EL (cell line): ENCODE measurements around the gene TMEM140.

Experiments used
- DNase-seq: peaks from one replicate; pipeline ENCODE4 v3.0.0-alpha.2; 2016

Gene TMEM140

GRCh38 chr7:135195968-135196629, 48.2 kb downstream of the TMEM140 start:
- DNase-seq: no peak

- no peak for DNase-seq
Observed at GRCh38 chr7:135197343-135197742, 49.5 kb downstream of the TMEM140 start.

DNA sequence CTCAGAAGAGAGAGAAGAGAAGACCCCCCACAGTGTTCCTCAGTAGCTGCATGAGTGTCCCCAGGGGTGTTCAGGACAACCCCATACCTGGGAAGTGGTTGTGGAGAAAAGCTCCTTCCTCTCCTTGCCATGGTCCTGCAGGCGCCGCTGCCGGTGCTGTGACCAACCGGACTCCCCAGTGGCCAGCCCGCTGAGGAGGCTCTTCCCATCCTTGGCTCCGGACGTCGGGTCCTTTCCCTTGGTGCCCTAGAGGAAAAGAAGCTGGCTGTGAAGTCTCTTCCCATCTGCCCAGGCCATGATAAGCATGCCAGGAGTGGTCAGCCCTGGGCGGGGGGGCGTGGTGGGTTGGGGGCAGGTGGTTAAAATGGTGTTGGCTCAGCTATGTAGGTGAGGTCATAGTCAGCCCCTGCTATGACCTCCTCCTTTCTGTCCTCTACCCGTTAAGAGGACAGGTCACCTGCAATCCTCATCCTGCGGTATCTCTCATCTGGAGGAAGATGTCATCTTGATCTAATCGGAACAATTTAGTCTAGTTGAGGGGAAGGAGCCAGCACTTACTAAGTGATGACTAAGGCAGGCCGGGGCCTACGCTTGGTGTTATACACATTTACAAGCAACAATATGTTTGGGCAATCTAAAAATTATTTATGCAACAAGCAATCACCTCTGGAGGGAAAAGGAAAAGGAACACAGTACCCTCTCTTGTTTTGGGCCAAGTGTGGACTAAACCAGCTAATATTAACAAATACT, 50.2 kb downstream of the TMEM140 start:
- peak; percentile 66 for DNase-seq

GRCh38 chr7:135199439-135199838, 51.6 kb downstream of the TMEM140 start:
- DNase-seq: no peak

DNA sequence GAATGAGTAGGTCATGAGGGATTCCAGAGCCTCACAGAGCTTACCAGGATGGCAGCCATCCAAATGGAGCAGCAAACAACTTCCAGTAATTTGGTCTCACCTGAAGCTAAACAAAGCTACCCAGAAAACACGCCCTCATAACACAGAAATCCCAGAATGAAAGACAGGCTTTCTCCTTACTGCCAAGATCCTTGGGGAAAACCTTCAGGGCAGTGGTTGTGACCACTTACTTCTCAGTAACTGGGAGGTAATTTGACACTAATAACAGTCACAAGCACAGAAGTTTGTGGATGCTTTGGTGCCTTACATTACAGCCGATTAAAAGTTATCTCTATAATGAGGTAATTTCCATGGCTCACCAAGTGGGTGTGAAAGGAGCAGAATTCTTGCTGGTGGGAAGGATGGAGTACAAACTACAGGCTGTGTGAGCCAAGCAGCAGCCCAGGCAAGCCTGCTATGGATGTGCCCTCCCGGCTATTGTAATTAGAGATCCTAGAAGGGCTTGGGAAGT, 53.0 kb downstream of the TMEM140 start:
- no peak for DNase-seq

DNA sequence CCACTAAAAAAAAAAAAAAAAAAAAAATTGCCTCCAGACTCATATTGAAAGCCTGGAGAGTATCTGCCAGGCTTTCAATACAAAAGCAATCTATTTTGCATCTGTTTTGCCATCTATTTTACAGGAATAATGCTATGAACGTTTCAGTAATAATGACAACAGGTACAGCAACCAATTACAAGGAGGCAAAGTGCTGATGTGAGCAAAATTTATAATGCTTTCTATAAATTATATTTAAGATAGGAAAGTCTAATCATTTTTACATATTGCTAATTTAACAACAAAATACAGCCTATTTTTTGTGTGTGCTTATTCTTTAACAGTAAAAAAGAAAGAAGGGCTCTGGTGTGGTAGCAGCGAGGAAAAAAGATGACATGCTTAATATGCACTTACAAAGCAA, 53.5 kb downstream of the TMEM140 start:
- DNase-seq: no peak

DNA sequence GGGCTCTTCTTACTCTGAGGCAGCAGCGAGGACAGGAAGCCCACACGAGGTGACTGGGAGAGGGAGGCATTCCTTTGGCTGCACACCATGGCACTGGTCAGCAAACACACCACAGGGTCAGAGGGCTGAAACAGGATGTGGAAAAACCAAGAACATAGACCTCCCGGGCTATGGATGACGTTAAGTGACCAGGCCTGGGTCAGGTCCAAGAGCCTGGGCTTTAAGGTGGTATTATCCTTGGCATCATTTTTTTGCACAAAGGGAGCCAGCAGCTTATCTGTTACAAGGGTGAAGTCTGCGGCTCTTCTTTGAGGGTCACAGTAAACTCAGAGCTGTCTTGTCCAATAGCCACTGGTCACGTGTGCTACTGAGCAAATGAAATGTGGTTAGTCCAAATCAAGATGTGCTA, 56.5 kb downstream of the TMEM140 start:
- DNase-seq: peak; percentile 95

DNA sequence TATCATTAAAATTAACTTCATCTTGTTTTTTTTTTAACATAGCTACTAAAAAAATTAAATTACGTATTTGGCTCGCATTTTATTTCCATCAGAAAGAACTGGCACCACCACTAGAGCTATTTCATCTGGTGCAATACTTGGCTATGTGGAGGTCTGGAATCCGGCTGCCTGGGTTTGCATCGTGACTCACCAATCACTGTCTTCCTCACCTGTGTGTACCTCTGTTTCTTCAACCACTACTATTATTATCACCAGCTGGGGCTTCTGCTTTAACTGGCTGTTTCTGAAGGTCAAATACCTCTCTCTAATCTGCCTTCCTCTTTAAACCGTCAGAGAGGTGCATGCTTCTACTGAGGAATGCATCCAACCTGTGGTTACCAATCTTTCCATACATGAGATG, 57.0 kb downstream of the TMEM140 start:
- DNase-seq: no peak

GRCh38 chr7:135205850-135206249, 58.0 kb downstream of the TMEM140 start:
- DNase-seq: no peak

- DNase-seq: no peak
Observed at GRCh38 chr7:135206941-135207391, 59.1 kb downstream of the TMEM140 start.

GRCh38 chr7:135207406-135208101, 59.7 kb downstream of the TMEM140 start:
- DNase-seq: no peak

DNA sequence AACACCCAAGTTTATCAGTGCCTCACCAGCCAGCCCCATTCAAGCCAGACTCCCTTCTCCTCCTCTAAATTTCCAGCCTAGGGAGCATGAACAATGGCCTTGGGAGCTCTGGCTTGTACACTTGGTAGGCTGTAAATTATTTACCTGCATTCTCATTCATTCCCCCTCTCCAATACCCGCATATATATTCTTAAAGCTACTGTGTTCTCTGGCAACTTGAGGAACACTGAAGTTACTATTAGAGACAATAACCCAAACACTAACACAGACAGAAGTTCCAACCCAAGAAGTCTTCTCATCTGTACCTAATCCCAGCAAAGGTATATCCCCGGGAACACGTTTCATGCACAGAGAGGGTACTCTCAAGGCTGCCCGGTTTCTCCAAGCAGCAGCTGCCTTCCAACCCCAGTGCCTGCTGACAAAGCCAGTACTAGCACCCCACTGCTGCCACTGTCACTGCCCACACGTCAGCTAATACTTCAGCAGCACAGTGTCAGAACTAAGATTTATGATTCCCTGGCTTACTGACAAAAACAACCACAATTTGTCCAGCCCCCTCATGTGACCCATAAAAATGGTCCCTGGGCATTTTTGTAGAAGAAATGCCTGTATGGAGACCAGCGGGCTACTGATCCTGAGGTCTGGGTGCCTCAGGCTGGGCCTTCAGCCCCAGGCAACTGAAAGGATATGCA, 60.4 kb downstream of the TMEM140 start:
- DNase-seq: no peak

DNA sequence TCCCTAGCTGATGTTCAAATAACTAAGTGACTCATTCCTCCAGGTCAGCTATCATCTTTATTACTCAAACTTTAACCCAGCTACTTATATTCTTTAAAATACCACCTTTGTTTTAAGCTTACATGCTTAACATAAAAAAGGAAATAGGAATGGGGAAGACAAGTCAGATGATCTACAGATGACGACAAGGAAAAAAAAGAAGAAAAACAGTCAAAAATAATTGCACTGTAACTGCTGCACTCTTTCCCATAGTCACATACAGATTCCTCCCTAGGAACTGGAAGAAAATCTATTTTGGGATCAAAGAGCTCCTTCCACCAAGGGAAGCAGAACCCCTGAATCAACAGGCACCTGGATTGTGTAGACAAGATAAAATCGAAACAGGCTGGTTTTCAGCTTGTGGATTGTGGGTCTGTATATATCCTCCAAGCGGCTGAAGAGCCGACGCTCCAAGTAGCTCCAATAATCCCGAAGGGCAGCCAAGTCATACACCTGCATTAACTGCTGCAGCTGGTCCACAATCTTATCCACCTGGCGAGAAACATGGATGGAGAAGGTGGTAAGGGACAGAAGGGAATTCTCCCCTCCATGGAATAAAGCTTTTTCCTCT, 61.5 kb downstream of the TMEM140 start:
- no peak for DNase-seq

GRCh38 chr7:135210888-135211178, 63.0 kb downstream of the TMEM140 start:
- DNase-seq: no peak

DNA sequence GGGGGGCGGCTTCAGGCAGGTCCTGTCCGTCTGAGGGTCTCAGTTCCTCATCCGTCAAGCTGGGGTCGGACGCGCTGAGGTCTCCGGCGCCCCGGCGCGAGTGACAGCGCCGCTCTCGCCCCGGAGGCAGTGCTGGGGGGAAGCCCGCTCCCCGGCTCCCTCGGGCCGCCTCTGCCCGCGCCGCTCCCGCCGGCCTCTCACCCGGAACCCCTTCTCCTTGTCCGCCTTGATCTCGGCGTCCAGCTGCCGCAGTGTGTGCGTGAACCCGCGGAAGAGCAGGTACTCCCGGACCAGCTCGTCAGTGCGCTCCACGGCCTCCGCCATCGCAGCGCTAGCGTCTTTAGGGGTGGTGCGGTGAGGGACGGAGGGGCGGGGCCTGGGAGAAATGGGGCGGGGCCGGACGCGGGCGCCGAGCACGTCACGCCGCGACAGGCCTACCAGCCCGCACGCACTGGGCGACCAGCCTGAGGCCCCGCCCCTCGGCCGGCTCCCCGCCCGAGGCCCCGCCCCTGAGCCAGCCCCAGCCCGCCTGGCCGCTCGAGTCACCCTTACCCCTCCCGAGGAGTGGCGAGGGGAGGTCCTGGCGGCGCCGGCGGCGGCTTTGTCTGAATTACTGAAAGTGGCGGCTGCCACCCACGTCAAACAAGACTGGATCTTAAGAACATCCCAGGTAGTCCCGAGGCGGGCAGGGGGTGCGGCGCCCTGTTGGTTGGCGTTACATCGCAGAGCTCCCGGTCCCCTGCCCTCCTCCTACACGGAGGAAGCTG, 63.5 kb downstream of the TMEM140 start, which contains the start of gene WDR91:
WDR91 (minus strand) TSS at position 348 of the 767 bp plus-strand sequence; CDS start at position 324, 24 bp downstream.
- DNase-seq: peak; percentile 92

GRCh38 chr7:135211946-135212685, 64.2 kb downstream of the TMEM140 start:
- DNase-seq: peak; percentile 43

DNA sequence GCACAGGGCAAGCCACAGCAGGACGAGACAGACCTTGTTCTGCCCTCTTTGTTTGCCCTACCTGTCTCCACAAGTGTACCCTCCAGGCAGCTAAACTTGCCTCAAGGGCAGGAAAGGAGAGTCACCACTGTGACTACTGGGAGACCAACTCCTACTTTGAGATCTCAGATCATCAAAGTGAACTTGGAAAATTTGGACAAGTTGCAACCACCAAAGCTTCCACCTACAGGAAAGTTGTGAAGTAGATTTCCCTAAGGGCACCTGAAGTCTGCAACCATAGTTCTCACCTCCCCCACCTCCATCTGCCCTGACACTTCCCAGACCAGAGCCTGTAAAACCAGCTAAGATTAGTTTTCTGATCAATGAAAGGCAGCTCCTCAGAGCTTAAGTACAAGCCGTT, 66.0 kb downstream of the TMEM140 start:
- no peak for DNase-seq

GRCh38 chr7:135215180-135215579, 67.3 kb downstream of the TMEM140 start:
- no peak for DNase-seq

GRCh38 chr7:135215698-135216097, 67.8 kb downstream of the TMEM140 start:
- no peak for DNase-seq
